HG03571 (cell line): ENCODE results near the gene WLS.
A peak's percentile ranks its signal among the peaks of the same experiment; 100 is the strongest.
"Not testable (repeated sequence)": the region's sequence is repeated elsewhere in the genome, so short reads cannot be mapped to it uniquely, and the experiment has no call there.

ENCODE experiments used
- ATAC-seq: cut with Tn5 transposase; IDR thresholded peaks from one replicate; pipeline ENCODE4 v1.9.1; 2021; ENCODE audit not compliant: unreplicated experiment

The WLS gene

GRCh38 chr1:68168545-68169171, 63.7 kb downstream of the WLS start:
- ATAC-seq = no peak

GRCh38 chr1:68167211-68167610, 65.1 kb downstream of the WLS start:
- ATAC-seq = no peak

GRCh38 chr1:68166348-68166747, 66.0 kb downstream of the WLS start:
- no peak for ATAC-seq

- no peak for ATAC-seq
These were observed 66.7 kb downstream of the WLS start for GRCh38 chr1:68165665-68166064.

GRCh38 chr1:68164918-68165317, 67.4 kb downstream of the WLS start:
- no peak for ATAC-seq

- no peak for ATAC-seq
These were observed 69.1 kb downstream of the WLS start for GRCh38 chr1:68163220-68163619.

GRCh38 chr1:68162761-68163160, 69.6 kb downstream of the WLS start:
- ATAC-seq = no peak

- ATAC-seq = not testable (repeated sequence)
These were observed 70.7 kb downstream of the WLS start for GRCh38 chr1:68161672-68162071.

GRCh38 chr1:68160935-68161334, 71.4 kb downstream of the WLS start:
- ATAC-seq = peak; percentile 60

GRCh38 chr1:68160021-68160420, 72.3 kb downstream of the WLS start:
- no peak for ATAC-seq

GRCh38 chr1:68158837-68159236, 73.5 kb downstream of the WLS start:
- ATAC-seq = no peak

- no peak for ATAC-seq
These were observed 74.9 kb downstream of the WLS start for GRCh38 chr1:68157416-68157815.

GRCh38 chr1:68151690-68152089, 80.6 kb downstream of the WLS start:
- ATAC-seq = no peak

GRCh38 chr1:68149907-68150306, 82.4 kb downstream of the WLS start:
- ATAC-seq = no peak

GRCh38 chr1:68149110-68149798, 83.1 kb downstream of the WLS start:
- ATAC-seq = no peak

GRCh38 chr1:68148631-68149030, 83.7 kb downstream of the WLS start:
- no peak for ATAC-seq

GRCh38 chr1:68147534-68148171, 84.7 kb downstream of the WLS start:
- ATAC-seq = no peak

GRCh38 chr1:68145418-68146126, 86.8 kb downstream of the WLS start:
- no peak for ATAC-seq

GRCh38 chr1:68144856-68145255, 87.5 kb downstream of the WLS start:
- no peak for ATAC-seq

GRCh38 chr1:68143633-68144032, 88.7 kb downstream of the WLS start:
- ATAC-seq = no peak

GRCh38 chr1:68142461-68142860, 89.9 kb downstream of the WLS start:
- ATAC-seq = no peak

- no peak for ATAC-seq
These were observed 90.3 kb downstream of the WLS start for GRCh38 chr1:68142036-68142435.
